Cardiac fibroblast (primary cell): ENCODE data around the gene COX17.
A peak's percentile ranks its signal among the peaks of the same experiment; 100 is the strongest.

ENCODE experiments used
- DNase-seq, 2 donors: peaks; one replicate each; pipeline versions ENCODE4 v3.0.0 to v3.0.0-alpha.2; 2010; ENCODE audit warnings: low read depth in 2 of 2
- H3K4me3 ChIP-seq, 2 donors: replicated peaks in 1 of 2; 1 replicate in 1 of 2; 2 replicates in 1 of 2; pipeline ENCODE4 v1.5.1; 2011; ENCODE audit warnings: low read depth in 2 of 2, low read length in 2 of 2, mild to moderate bottlenecking in 2 of 2, moderate library complexity in 1 of 2
- TF ChIP-seq, protein P1 (sequence below): IDR thresholded peaks from one replicate; pipeline ENCODE4 v1.5.1; 2011; ENCODE audit warnings: low read depth, mild to moderate bottlenecking, low read length, inconsistent platforms

The COX17 gene

DNA sequence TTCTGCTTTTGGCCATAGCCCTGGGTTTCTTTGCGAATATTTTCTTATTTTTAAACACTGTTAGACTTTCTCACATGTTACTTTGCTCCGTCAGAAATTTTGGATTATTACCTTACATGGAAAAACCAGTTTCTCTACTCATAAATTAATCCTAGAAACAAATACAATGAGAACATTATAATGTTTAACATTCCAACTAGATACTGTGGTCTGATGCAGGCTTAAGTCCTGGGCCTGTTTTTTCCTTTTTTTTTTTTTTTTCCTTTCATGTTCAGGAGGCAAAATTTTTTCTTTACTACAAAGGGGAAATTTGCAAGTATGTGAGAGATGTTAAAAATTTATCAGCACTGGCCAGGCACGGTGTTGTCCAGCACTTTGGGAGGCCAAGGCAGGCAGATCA lies 45.7 kb downstream of the COX17 start:
- no peak for DNase-seq
- H3K4me3 ChIP-seq, result no peak overlapping the region

GRCh38 chr3:119630880-119631329 lies 46.3 kb downstream of the COX17 start:
- no peak overlapping the region for H3K4me3 ChIP-seq
- TF ChIP-seq, protein P1, sequence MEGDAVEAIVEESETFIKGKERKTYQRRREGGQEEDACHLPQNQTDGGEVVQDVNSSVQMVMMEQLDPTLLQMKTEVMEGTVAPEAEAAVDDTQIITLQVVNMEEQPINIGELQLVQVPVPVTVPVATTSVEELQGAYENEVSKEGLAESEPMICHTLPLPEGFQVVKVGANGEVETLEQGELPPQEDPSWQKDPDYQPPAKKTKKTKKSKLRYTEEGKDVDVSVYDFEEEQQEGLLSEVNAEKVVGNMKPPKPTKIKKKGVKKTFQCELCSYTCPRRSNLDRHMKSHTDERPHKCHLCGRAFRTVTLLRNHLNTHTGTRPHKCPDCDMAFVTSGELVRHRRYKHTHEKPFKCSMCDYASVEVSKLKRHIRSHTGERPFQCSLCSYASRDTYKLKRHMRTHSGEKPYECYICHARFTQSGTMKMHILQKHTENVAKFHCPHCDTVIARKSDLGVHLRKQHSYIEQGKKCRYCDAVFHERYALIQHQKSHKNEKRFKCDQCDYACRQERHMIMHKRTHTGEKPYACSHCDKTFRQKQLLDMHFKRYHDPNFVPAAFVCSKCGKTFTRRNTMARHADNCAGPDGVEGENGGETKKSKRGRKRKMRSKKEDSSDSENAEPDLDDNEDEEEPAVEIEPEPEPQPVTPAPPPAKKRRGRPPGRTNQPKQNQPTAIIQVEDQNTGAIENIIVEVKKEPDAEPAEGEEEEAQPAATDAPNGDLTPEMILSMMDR, result no peak
- no peak for DNase-seq

More for the DNA sequence above, 45.7 kb downstream of the COX17 start:
- TF ChIP-seq, protein P1, result no peak

- DNase-seq, result peak; percentile 66 to 87
- no peak overlapping the region for H3K4me3 ChIP-seq
Measured at GRCh38 chr3:119630128-119630879, 46.9 kb downstream of the COX17 start.

DNA sequence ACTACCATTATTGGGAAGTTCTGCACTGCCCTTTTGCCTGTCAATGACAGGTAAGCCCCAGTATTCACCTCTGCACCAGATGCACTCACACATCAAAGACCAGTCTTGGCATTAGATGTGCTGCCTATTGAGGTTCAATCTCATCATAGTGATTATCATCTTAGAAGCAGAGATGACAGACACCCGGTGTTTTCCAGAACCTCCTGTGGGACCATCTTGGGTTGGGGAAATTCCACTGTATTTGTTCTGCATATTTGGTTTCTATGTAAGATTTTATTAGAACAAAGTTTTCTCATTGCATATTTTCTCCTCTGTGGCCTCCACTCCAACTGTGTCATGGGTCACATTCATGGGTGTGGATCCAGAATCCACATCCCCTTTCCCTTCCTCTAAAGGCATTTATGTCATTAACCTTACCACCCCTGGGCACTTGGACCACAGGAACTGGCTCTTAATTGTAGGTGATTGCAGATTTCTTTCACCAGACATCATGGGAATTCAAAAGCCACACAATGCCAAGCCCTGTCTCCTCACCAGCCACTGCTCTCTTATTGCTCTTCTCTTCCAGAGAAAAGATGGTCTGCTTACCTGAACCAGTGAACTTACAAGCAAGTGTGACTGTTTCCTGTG lies 48.3 kb downstream of the COX17 start:
- H3K4me3 ChIP-seq, result no peak overlapping the region
- TF ChIP-seq, protein P1, result no peak
- peak; percentile 36 to 43 for DNase-seq

More at GRCh38 chr3:119630128-119630879, 46.9 kb downstream of the COX17 start:
- TF ChIP-seq, protein P1, result no peak

GRCh38 chr3:119628390-119628789 lies 48.8 kb downstream of the COX17 start:
- TF ChIP-seq, protein P1, result no peak
- DNase-seq, result no peak
- H3K4me3 ChIP-seq, result no peak overlapping the region

- DNase-seq, result peak; percentile 25 to 46
- TF ChIP-seq, protein P1, result no peak
- no peak overlapping the region for H3K4me3 ChIP-seq
Measured at GRCh38 chr3:119627461-119627860, 49.7 kb downstream of the COX17 start.
